Endothelial cell (in vitro differentiated cells): ENCODE results near the gene TP53INP2. TPM values are rescaled to one million over a fixed set of nuclear protein-coding genes. Genes with fewer than 3 reads are reported as not detected.

Experiments
- total RNA-seq: library from RNA; stranded (reverse); fragmentation: NEBNext Ultra II Directional; extraction: Animal tissue kit (Norgen Biotek cat#: 25700); gene quantifications from one replicate; pipeline ENCODE4 v1.2.1, GENCODE V29; 2021; ENCODE audit not compliant: unreplicated experiment

The TP53INP2 gene
- total RNA-seq, 1 donor from 2014 or later, result 68.5 TPM

Other genes starting within 250 kb of the TP53INP2 start
- gene DYNLRB1, start 187.9 kb upstream of the TP53INP2 start, total RNA-seq, result 96.8 TPM
- 33.6 TPM for gene MAP1LC3A, start 145.6 kb upstream of the TP53INP2 start, total RNA-seq
- gene PIGU, start 27.3 kb upstream of the TP53INP2 start, total RNA-seq, result 16.5 TPM
- 22.0 TPM for gene NCOA6, start 121.3 kb downstream of the TP53INP2 start, total RNA-seq
- gene GGT7, start 168.5 kb downstream of the TP53INP2 start, total RNA-seq, result 20.3 TPM
- gene ACSS2, start 172.3 kb downstream of the TP53INP2 start, total RNA-seq, result 53.2 TPM